HG03354 (cell line): Measurements from ENCODE around the gene ACKR3.

Experiments
- ATAC-seq: cut with Tn5 transposase; IDR thresholded peaks from one replicate; pipeline ENCODE4 v1.9.1; 2021; ENCODE audit warnings: mild to moderate bottlenecking; ENCODE audit not compliant: unreplicated experiment, poor library complexity, severe bottlenecking

The ACKR3 gene

DNA sequence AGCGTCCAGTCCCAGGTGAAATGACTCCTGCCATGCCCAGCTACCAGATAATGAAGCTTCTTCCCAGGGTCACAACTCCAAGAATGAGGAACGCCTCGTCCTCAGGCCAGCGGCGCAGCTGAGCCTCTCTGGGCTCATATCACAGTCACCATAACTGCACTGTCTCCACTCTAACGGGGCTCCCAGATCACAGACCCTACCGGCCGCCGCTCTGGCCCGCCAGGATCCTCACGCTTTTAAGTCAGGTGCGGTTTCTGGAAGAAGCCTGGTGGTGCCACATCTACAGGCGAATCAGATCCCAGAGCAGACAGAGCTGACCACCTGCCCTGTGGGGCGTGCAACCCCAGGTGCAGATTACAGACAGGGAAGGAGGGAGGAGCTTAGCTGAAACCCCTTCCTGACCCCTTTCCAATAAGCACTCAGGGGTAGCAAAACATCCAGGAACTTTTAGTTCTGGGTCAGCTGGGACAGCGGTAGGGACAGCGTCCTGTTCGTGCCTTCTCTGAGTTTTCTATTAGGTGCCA is 3.7 kb upstream of the ACKR3 start:
- ATAC-seq: no peak

DNA sequence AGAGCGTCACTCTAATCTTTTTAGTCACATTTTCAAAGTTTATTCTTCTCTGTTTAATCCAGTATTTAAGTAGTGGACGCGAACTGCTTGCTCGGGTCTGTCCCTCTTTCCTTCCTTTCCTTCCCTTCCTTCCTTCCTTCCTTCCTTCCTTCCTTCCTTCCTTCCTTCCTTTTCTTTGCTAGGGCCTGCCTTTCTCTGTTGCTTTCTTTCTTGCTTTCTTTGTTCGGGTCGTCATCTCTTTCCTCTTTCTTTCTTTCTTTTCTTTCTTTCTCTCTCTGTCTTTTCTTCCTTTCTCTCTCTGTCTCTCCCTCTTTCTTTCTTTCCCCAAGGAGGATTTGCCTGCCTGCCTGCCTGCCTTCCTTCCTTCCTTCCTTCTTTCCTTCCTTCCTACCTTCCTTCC is 3.0 kb upstream of the ACKR3 start:
- no peak for ATAC-seq

GRCh38 chr2:236568068-236568921 is 1.3 kb upstream of the ACKR3 start:
- ATAC-seq: peak; percentile 56

DNA sequence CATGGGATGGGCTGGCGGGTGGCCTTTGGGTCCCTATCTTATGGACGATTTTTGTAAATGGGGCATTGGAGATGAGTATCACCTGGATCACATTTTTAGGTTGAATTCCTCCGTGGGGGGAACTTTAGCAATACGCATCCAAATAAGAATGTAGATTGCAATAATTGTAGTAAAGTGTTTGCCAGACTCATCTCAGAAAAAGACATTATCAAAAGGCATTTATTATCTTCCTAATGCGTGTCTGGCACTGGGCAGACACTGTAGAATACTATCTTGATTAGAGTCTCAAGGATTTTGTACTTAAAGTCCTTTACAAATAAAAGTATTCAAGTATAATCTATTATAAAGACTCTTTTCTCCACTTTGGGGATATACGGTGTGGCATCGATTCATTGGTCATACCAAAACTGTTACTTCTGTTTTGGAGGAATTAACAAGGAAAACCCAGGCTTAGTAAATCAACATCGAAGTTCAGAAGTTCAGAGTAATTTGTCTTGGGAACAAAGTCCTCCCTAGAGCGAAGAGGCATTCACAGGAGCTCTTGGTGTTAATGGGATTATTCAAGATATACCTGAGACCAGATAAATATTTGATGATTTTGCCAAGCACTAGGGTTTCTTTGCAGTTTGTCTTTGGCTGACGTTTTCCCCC is 578 bp upstream of the ACKR3 start:
- ATAC-seq: no peak

DNA sequence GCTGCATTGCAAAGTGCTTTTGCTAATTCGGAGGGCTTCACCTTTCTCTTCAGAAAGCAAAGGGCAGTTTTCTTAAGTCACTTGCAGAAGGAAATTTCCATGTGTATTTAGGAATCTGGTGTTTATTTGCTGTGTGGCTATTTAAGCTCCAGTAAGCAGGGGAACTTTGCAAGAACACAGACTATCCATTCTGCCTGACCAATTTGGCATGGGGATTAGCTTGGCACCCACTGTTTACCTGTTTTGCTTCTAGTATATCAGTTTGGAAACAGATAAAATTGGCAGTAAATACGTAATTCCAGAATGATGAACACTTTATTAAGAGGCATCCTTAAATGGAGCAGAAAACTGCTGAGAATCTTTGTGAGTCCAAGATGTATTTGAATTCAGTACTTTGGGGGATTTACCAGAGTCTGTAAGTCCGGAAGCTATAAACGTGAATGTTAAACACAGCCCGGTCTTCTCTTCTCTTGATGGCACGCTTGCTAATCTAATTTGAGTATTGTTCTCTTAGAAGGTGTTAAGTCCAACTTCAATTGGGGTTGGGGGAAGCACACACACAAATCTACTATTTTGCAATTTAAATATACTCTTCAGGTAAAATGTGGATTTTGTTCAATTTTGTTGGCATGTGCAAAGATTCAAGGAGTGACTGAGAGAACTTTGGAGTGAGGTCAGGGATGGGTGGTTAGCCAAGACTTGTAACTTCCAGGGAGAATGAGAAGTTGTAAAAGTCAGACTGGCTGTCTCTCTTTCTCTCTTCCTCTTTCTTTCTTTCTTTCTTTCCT is 650 bp downstream of the ACKR3 start:
- ATAC-seq: no peak

- no peak for ATAC-seq
These were observed 1.5 kb downstream of the ACKR3 start for GRCh38 chr2:236571145-236571544.

GRCh38 chr2:236572482-236572881 is 2.9 kb downstream of the ACKR3 start:
- no peak for ATAC-seq

- ATAC-seq: no peak
These were observed 3.7 kb downstream of the ACKR3 start for GRCh38 chr2:236573066-236573929.

- ATAC-seq: no peak
These were observed 4.4 kb downstream of the ACKR3 start for GRCh38 chr2:236574000-236574399.

DNA sequence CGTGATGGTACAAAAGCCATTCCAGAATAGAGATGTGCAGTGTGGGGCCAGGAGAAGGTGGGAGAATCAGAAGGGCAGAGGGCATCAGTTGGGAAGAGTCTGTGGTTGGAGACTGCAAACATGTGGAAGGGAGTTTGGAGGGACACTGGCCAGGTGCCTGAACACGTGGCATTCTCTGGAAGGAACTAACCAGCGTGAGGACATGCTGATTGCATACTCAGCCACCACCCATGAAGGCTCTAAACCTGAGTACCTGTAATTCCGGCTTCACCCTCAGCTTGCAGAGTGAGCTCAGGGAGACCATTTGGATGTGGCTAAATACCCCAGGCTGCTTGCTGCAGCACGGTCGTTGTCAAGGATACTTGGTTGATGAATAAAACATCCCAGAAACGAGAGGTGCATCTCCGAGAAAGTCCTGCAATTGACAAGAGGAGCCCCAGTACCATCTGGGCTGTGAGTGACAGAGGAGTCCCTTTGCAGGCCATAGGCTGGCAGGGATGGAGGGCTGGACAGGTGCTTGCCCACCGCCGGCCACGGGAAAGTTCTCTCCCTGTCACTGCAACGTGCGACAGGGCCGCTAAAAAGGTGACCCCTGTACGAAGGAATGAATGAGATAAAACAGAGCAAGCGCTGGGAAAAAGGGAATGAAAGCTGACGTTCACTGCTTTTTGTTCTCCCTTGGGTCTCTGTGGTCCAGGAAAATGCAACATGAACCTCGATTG is 5.0 kb downstream of the ACKR3 start:
- ATAC-seq: no peak

- ATAC-seq: no peak
These were observed 5.9 kb downstream of the ACKR3 start for GRCh38 chr2:236575510-236575909.

- ATAC-seq: no peak
These were observed 6.5 kb downstream of the ACKR3 start for GRCh38 chr2:236576087-236576486.

DNA sequence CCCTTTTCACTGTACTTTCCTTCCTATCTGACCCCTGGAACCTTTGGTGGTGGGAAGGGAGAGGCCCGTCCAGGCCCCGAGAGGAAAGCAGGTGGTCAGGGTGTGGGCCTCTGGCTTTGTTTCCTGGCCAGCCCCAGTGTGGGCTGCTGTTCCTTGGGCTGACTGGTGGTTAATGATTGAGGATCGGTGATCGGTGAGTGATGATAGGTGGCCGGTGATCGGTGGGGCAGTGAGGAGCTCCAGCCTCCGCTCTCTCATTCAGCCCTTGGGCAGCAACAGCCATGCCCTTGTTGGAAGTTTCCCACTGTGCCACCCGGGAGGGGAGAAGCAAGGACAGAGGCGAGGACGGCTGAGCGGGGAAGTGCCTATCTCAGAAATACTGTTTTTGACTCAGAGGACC is 7.3 kb downstream of the ACKR3 start:
- ATAC-seq: no peak

- no peak for ATAC-seq
These were observed 8.1 kb downstream of the ACKR3 start for GRCh38 chr2:236577481-236578410.

- no peak for ATAC-seq
These were observed 8.8 kb downstream of the ACKR3 start for GRCh38 chr2:236578411-236578846.

GRCh38 chr2:236579048-236579745 is 9.6 kb downstream of the ACKR3 start:
- no peak for ATAC-seq

DNA sequence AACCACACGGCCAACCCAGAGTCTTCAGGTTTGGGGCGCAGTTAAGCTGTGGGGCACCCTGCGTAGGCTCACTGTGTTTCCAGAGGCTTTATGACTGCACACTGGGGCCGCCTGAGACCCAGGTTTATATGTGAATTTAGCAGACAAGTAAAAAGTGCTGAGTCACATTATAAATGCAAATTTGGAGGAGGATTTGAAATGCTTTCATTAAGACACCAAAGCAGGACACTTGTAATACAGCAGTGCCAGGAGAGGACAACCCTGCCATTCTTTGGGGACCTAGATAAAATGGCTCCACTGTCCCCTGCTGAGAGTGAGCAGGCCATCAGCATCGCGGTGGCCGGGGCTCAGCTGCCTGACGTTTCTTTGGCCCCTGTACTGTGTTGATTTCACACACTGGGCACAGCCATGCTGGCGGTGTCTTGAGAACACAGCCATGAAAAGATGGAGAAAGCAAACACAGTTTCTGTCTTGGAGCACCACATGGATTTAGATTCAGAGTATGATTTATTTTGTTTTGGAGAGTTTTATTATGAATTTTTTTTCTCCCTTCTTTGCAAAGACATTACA is 10.2 kb downstream of the ACKR3 start:
- ATAC-seq: no peak
